ENCODE measurements around the gene H2AZ2. TPM values are rescaled to one million over a fixed set of nuclear protein-coding genes. Genes with fewer than 3 reads are reported as not detected.

H2AZ2 gene
- total RNA-seq, 4 donors from 2014 or later, result 207 to 242 (median 215) TPM

GRCh38 chr7:44797329-44798258, 50.3 kb downstream of the H2AZ2 start:
- WGBS, 2 donors (ENCODE audit: low coverage in 1 of 2), result 1 to 7% methylated on average over 9 to 18 of the region's 26 CpGs
- ATAC-seq, result peak; percentile 77
- TF ChIP-seq POLR2AphosphoS5 (IDR thresholded peaks at IDR 0.05) (peak; percentile 64), POLR2A (IDR thresholded peaks at IDR 0.05) (no peak), EP300 (IDR thresholded peaks at IDR 0.05) (no peak), CTCF (IDR thresholded peaks at IDR 0.05) (peak in 3 of 4 experiments; percentile 39 to 58 (median 39))
- peak overlapping the region; percentile 62 to 92 for H3K4me3 ChIP-seq
- peaks cover 0 to 36% of the 10 kb centered on the region in 2 donors for H3K36me3 ChIP-seq
- peaks cover 0 to 47% (median 16%) of the 10 kb centered on the region in 3 donors for H3K4me1 ChIP-seq
- H3K27ac ChIP-seq, result peak overlapping the region; percentile 92 to 100 (median 96)
- H3K27me3 ChIP-seq, result no peaks in the 10 kb centered on the region
- H3K9me3 ChIP-seq, result no peaks in the 10 kb centered on the region

GRCh38 chr7:44796504-44797328, 51.2 kb downstream of the H2AZ2 start, which contains the start of gene PPIA:
TSS of gene PPIA (plus strand) at chr7:44796681. CDS start at chr7:44796725, 44 bp downstream.
- Histone ChIP-seq H3K36me3 (peaks cover 0 to 27% of the 10 kb centered on the region in 2 donors), H3K27me3 (no peaks in the 10 kb centered on the region), H3K27ac (peak within 1 kb of the TSS; percentile 92 to 100 (median 96)), H3K9me3 (no peaks in the 10 kb centered on the region), H3K4me3 (peak within 1 kb of the TSS; percentile 62 to 92), H3K4me1 (peaks cover 0 to 51% (median 16%) of the 10 kb centered on the region in 3 donors)
- TF ChIP-seq EP300 (IDR thresholded peaks at IDR 0.05) (no peak), POLR2A (IDR thresholded peaks at IDR 0.05) (peak; percentile 82 to 94), POLR2AphosphoS5 (IDR thresholded peaks at IDR 0.05) (peak; percentile 86), CTCF (IDR thresholded peaks at IDR 0.05) (peak in 1 of 4 experiments; percentile 8)
- ATAC-seq, result peak; percentile 95
- WGBS, 2 donors (ENCODE audit: low coverage in 1 of 2), result no CpG with 5 or more reads among the region's 99 CpGs

- Histone ChIP-seq H3K27me3 (no peaks in the 10 kb centered on the region), H3K9me3 (no peaks in the 10 kb centered on the region), H3K4me1 (peaks cover 0 to 55% (median 16%) of the 10 kb centered on the region in 3 donors), H3K27ac (peak overlapping the region; percentile 92 to 100 (median 96)), H3K4me3 (peak overlapping the region; percentile 62 to 92), H3K36me3 (peaks cover 0 to 20% of the 10 kb centered on the region in 2 donors)
- TF ChIP-seq CTCF (IDR thresholded peaks at IDR 0.05) (no peak), POLR2A (IDR thresholded peaks at IDR 0.05) (no peak), POLR2AphosphoS5 (IDR thresholded peaks at IDR 0.05) (no peak), EP300 (IDR thresholded peaks at IDR 0.05) (no peak)
- peak; percentile 18 for ATAC-seq
- 0% methylated on average over 1 of the region's 59 CpGs; no CpG with 5 or more reads in 1 of the 2 donors for WGBS, 2 donors (ENCODE audit: low coverage in 1 of 2)
Observed at GRCh38 chr7:44796034-44796503, 51.8 kb downstream of the H2AZ2 start.

GRCh38 chr7:44794331-44794730, 53.6 kb downstream of the H2AZ2 start:
- 41 to 58% methylated on average over 3 of the region's 3 CpGs for WGBS, 2 donors (ENCODE audit: low coverage in 1 of 2)
- no peak for TF ChIP-seq CTCF (IDR thresholded peaks at IDR 0.05)
- TF ChIP-seq EP300 (IDR thresholded peaks at IDR 0.05), result no peak
- no peak for TF ChIP-seq POLR2AphosphoS5 (IDR thresholded peaks at IDR 0.05)
- no peak for TF ChIP-seq POLR2A (IDR thresholded peaks at IDR 0.05)
- Histone ChIP-seq H3K9me3 (no peaks in the 10 kb centered on the region), H3K27me3 (no peaks in the 10 kb centered on the region), H3K4me1 (peaks cover 0 to 43% (median 8%) of the 10 kb centered on the region in 3 donors), H3K27ac (peak overlapping the region in 3 of 4 donors; percentile 29 to 100 (median 52)), H3K4me3 (no peak overlapping the region), H3K36me3 (peaks cover 0 to 3% of the 10 kb centered on the region in 2 donors)
- no peak for ATAC-seq

All from gastroesophageal sphincter (tissue), 4 donors.